Stimulated activated CD8-positive, alpha-beta memory T cell treated with anti-CD3 and anti-CD28 coated beads, Interleukin-4, amount 100 ng/mL, for 24 hours (primary cell): ENCODE measurements around the gene MAIP1.

ENCODE experiments used
- DNase-seq: peaks from one replicate; pipeline ENCODE4 v3.0.0-alpha.2; 2020; ENCODE audit warnings: low read depth

The MAIP1 gene

GRCh38 chr2:199950396-199950795, 5.0 kb upstream of the MAIP1 start:
- DNase-seq, result no peak

GRCh38 chr2:199951023-199951422, 4.4 kb upstream of the MAIP1 start:
- no peak for DNase-seq

GRCh38 chr2:199955007-199955338, 409 bp upstream of the MAIP1 start:
- no peak for DNase-seq

GRCh38 chr2:199956062-199956380, 639 bp downstream of the MAIP1 start:
- no peak for DNase-seq

- no peak for DNase-seq
Measured at GRCh38 chr2:199958014-199958413, 2.6 kb downstream of the MAIP1 start.

- no peak for DNase-seq
Measured at GRCh38 chr2:199962203-199962602, 6.8 kb downstream of the MAIP1 start.

- DNase-seq, result no peak
Measured at GRCh38 chr2:199966405-199966804, 11.0 kb downstream of the MAIP1 start.

GRCh38 chr2:199966976-199967375, 11.6 kb downstream of the MAIP1 start:
- no peak for DNase-seq

- no peak for DNase-seq
Measured at GRCh38 chr2:199968126-199968525, 12.7 kb downstream of the MAIP1 start.

GRCh38 chr2:199972088-199972626, 16.8 kb downstream of the MAIP1 start:
- no peak for DNase-seq

- DNase-seq, result no peak
Measured at GRCh38 chr2:199973703-199974102, 18.3 kb downstream of the MAIP1 start.

GRCh38 chr2:199975273-199975895, 20.0 kb downstream of the MAIP1 start:
- no peak for DNase-seq

- DNase-seq, result no peak
Measured at GRCh38 chr2:199977984-199978415, 22.6 kb downstream of the MAIP1 start.

- DNase-seq, result no peak
Measured at GRCh38 chr2:199979398-199979797, 24.0 kb downstream of the MAIP1 start.

- DNase-seq, result peak; percentile 76
Measured at GRCh38 chr2:199979832-199980628, 24.6 kb downstream of the MAIP1 start.

- DNase-seq, result no peak
Measured at GRCh38 chr2:199982126-199982843, 26.9 kb downstream of the MAIP1 start.

- DNase-seq, result no peak
Measured at GRCh38 chr2:199983534-199983933, 28.2 kb downstream of the MAIP1 start.

- no peak for DNase-seq
Measured at GRCh38 chr2:199984159-199984558, 28.8 kb downstream of the MAIP1 start.

GRCh38 chr2:199984755-199985154, 29.4 kb downstream of the MAIP1 start:
- DNase-seq, result no peak

- peak; percentile 30 for DNase-seq
Measured at GRCh38 chr2:199985625-199986207, 30.3 kb downstream of the MAIP1 start.

GRCh38 chr2:199987586-199987985, 32.2 kb downstream of the MAIP1 start:
- no peak for DNase-seq

- DNase-seq, result no peak
Measured at GRCh38 chr2:199988151-199988550, 32.8 kb downstream of the MAIP1 start.

GRCh38 chr2:199989822-199990221, 34.4 kb downstream of the MAIP1 start:
- DNase-seq, result no peak
